A549 (cell line): ENCODE measurements around the gene DTWD1.

Experiments used
- JUNB ChIP-seq: fragments of >200 bp; sonication (Bioruptor Twin); formaldehyde crosslinking; IDR thresholded peaks from 2 replicates; pipeline ENCODE4 v1.6.1; 2016
- POLR2A ChIP-seq: IDR thresholded peaks from 2 replicates; pipeline ENCODE4 v1.6.1; 2012; ENCODE audit warnings: mild to moderate bottlenecking, low read length

- no peak for TF ChIP-seq POLR2A
- TF ChIP-seq JUNB = no peak
Measured at GRCh38 chr15:49619226-49619625, 1.6 kb upstream of the DTWD1 start.
